GM12892 (cell line): ENCODE measurements around the gene GPR176.
A peak's percentile ranks its signal among the peaks of the same experiment; 100 is the strongest.

Experiments used
- DNase-seq: peaks from one replicate; pipeline ENCODE4 v3.0.0; 2011; ENCODE audit not compliant: insufficient read length
- FAIRE-seq: peaks from 2 replicates; lab custom pipeline; 2011; peaks lifted over from hg19 to GRCh38; lab: Jason Lieb, UNC
- POLR2A ChIP-seq: IDR thresholded peaks from 2 replicates; pipeline ENCODE4 v1.6.1; 2011; ENCODE audit warnings: low read depth, low read length, control low read depth
- POLR2AphosphoS5 ChIP-seq: IDR thresholded peaks from 2 replicates; pipeline ENCODE4 v1.6.1; 2011; ENCODE audit warnings: low read depth, low read length, control low read depth
- TAF1 ChIP-seq: IDR thresholded peaks from 2 replicates; pipeline ENCODE4 v1.6.1; 2011; ENCODE audit warnings: low read depth, mild to moderate bottlenecking, control low read depth, low read length, borderline replicate concordance

GPR176 gene

GRCh38 chr15:39934397-39935071 lies 14.5 kb upstream of the GPR176 start:
- DNase-seq (no peak), FAIRE-seq (no peak)
- TF ChIP-seq TAF1: no peak
- no peak for TF ChIP-seq POLR2AphosphoS5
- no peak for TF ChIP-seq POLR2A

DNA sequence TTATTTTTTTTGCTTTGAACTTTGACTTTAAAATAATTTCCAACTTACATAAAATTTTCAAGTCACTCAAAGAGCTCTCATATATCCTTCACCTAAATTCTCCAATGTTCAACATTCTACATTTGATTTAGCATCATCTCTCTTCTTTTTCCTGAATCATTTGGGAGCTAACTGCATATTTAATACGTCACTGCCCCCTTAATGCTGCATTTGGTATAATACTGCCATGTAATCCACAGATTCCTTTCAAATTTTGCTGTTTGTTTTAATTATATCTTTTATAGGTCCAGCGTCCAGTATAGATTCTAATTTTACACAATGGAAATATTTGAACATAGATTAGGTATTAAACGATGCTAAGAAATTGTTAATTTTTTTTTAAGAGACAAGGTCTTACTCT lies 11.5 kb upstream of the GPR176 start:
- no peak for FAIRE-seq
- no peak for DNase-seq
- TF ChIP-seq POLR2A (no peak), TAF1 (no peak), POLR2AphosphoS5 (no peak)

- FAIRE-seq: no peak
- no peak for DNase-seq
- TF ChIP-seq POLR2AphosphoS5 (no peak), POLR2A (no peak), TAF1 (no peak)
These were observed 6.5 kb upstream of the GPR176 start for GRCh38 chr15:39926526-39926925.

DNA sequence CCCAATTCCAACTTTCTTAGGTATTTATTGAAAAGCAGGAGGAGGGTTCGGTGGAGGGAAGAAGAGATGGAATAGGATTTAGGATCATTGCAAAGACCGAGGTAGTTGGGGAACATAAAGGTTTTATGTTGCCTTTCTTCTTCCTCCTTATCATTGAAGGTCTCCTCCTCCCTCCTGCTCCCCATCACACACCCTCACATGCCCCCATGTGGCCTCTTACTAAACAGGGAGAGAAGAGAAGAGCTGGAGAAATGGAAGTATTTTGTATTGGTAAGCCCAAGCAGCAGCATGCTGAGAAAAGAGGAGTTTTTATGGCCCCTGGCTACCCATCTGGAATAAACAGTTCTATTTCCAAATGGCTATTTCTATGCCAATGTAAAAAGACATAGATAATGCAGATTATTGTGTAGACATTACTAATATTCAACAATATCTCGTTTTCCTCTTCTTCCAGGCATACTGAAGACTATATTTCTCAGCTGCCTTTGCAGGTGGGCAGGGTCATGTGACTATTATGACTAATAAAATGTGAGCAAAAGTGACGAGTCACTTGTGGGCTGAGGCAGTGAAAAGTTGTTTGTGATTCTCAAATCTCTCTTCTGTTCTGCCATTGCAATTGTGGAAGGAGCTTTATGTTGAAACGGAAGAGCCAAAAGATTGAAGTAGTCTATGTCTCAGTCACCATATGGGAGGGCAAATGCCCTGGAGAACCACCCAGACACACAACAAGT lies 5.2 kb upstream of the GPR176 start:
- DNase-seq (no peak), FAIRE-seq (no peak)
- no peak for TF ChIP-seq TAF1
- no peak for TF ChIP-seq POLR2A
- TF ChIP-seq POLR2AphosphoS5: no peak

DNA sequence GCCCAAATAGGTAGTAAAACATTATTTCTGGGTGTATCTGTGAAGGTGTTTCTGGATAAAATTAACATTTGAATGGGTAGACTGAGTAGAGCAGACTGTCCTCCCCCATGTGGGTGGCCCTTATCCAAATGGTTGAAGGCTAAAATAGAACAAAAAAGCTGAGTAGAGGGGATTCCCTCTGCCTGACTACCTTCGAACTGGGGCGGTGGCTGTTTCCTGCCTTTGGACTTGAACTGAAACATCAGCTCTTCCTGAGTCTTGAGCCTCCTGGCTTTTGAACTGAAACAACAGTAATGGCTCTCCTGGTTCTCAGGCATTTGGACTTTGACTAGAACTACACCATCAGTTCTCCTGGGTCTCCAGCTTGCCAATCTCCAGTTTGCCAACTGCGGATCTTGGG lies 4.4 kb upstream of the GPR176 start:
- DNase-seq: no peak
- no peak for TF ChIP-seq POLR2A
- no peak for TF ChIP-seq POLR2AphosphoS5
- TF ChIP-seq TAF1: no peak
- no peak for FAIRE-seq

DNA sequence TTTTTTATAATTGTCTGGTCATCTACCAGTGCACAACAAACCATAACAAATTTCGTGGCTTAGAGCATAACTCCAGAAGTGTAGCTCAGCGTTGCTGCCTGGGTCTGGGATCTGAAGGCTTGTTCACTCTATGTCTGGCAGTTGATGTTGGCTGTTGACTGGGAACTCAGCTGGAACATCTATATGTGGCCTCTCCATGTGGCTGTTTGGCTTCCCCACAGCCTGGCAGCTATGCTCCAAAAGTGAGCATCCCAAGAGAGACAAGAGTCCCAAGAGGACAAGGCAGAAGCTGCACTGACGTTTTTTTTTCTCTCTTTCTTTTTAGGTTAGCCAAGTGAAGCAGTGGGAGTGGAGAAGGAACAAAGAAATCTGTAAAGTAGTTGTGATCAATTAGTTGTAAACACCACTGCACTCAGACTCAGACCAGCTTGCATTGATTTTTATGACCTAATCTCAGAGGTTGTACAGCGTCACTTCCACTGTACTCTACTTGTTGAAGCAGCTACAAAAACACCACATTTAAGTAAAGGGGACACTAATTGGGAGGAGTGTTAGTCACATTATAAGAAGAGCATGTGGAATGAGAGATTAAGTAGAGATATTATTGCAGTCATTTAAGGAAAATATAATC lies 2.5 kb upstream of the GPR176 start:
- TF ChIP-seq POLR2AphosphoS5: no peak
- TF ChIP-seq TAF1: no peak
- TF ChIP-seq POLR2A: no peak
- no peak for DNase-seq
- no peak for FAIRE-seq

GRCh38 chr15:39921274-39921638 lies 1.2 kb upstream of the GPR176 start:
- FAIRE-seq (no peak), DNase-seq (no peak)
- no peak for TF ChIP-seq TAF1
- no peak for TF ChIP-seq POLR2A
- no peak for TF ChIP-seq POLR2AphosphoS5

GRCh38 chr15:39920510-39921273 lies 626 bp upstream of the GPR176 start:
- TF ChIP-seq TAF1: peak; percentile 51; the same call in 1 of the 2 replicates
- TF ChIP-seq POLR2A: peak; percentile 79; the same call in 1 of the 2 replicates
- TF ChIP-seq POLR2AphosphoS5: peak; percentile 76
- DNase-seq: peak; percentile 82
- peak; percentile 97 for FAIRE-seq

DNA sequence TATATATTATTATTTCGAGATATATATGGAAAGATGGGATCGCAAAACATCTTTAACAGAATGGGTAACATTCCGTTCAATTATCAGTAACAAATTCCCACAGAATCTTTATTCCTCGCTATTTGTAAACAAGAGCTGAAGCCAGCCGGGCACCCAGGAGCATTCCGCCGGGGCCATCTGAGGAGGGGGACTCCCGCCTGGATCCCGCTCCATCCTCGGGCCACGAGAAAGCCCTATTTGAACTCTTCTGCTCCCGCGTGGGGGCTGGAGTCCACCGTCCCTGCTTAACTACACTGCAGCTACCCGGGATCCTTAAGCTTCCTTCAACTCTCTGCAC lies 687 bp downstream of the GPR176 start:
- DNase-seq (no peak), FAIRE-seq (no peak)
- TF ChIP-seq POLR2A (no peak), POLR2AphosphoS5 (no peak), TAF1 (no peak)

DNA sequence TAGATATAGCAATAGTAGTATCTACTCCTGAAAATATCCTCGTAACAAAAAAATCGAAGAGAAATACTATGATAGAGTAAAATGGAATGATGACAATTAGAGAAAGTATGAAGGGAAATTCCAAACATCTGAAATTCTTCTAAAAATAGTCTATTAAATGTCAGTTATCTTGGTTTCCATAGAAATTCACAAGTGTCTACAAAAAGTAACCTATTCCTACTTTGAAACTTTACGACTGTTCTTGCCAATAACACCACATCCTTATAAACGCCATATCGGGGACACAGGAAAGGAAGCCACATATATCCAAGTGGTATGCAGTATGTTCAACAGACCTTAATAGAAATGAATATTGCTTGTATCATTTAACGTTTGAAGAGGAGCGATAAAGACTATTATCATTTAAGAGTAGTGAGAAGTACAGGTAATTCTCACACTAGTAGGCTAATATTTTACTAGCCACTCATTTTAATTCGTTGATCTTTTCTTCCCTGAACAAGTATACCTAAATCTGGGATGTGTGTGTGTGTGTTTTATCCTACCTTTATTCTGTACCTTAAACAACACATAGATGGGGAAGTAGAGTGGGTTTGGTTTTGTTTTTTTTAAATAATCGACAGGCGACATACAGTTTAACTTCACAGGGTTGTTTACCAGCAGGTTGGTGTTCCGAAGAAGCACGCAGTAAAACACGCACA lies 1.2 kb downstream of the GPR176 start:
- DNase-seq (no peak), FAIRE-seq (no peak)
- TF ChIP-seq POLR2A: no peak
- no peak for TF ChIP-seq TAF1
- TF ChIP-seq POLR2AphosphoS5: no peak

- no peak for FAIRE-seq
- no peak for TF ChIP-seq POLR2A
- TF ChIP-seq TAF1: no peak
- TF ChIP-seq POLR2AphosphoS5: no peak
These were observed 5.1 kb downstream of the GPR176 start for GRCh38 chr15:39914977-39915376.

More at GRCh38 chr15:39914977-39915376, 5.1 kb downstream of the GPR176 start:
- DNase-seq: no peak
